ENCODE results near the gene DRAXIN.

- TF ChIP-seq CTCF (IDR thresholded peaks at IDR 0.05) = no peak
- TF ChIP-seq EP300 (IDR thresholded peaks at IDR 0.05) = no peak
- no peak for TF ChIP-seq POLR2A (IDR thresholded peaks at IDR 0.05; ENCODE audit: low read depth)
- no peak for TF ChIP-seq POLR2AphosphoS5 (IDR thresholded peaks at IDR 0.05)
Measured at GRCh38 chr1:11771481-11772043, 80.1 kb downstream of the DRAXIN start.
